CD4-positive, alpha-beta T cell treated with Interleukin-6 for 4 hours (primary cell): Measurements from ENCODE around the gene SGCD.
"Not testable (repeated sequence)": the region's sequence is repeated elsewhere in the genome, so short reads cannot be mapped to it uniquely, and the experiment has no call there.

Experiments
- DNase-seq: peaks from one replicate; pipeline ENCODE4 v3.0.0-alpha.2; 2020; ENCODE audit warnings: mixed read lengths

Gene SGCD

DNA sequence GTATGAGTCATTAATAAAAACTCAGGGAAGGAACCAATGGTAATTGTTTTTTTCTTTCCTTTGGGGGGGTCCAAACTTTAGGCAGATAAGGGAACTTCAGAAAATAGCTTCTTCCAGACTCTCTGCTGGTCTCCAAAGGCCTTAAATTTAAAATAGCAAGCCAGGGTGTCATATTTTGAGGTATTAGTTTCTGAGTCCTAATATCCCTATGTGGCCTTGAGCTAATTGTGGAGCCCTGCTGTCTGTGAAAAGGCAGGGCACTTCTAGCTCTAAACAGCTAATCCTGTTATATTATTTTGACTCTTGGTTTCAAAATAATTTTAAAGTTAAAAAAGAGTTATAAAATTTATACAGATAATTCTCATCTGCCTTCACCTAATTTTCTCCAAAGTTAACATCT is 327.5 kb downstream of the SGCD start:
- no peak for DNase-seq

DNA sequence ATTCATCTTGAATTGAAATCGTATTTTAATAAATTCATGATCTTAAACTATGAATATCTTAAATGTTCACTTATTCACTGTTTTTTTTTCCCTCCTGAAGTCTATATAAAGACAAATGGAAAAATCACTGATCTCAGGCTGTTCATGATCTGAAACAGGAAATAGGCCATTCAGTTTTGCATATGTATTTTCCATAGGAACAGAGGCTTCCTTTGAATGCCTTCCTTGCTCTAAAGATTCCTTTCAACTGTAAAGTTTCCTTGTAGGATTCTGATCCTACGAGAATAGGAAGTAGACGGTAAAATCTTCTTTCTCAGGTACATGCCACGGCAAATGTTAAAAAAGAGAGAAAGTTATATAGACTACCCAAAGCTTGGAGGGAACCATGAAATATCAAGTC is 328.8 kb downstream of the SGCD start:
- no peak for DNase-seq

DNA sequence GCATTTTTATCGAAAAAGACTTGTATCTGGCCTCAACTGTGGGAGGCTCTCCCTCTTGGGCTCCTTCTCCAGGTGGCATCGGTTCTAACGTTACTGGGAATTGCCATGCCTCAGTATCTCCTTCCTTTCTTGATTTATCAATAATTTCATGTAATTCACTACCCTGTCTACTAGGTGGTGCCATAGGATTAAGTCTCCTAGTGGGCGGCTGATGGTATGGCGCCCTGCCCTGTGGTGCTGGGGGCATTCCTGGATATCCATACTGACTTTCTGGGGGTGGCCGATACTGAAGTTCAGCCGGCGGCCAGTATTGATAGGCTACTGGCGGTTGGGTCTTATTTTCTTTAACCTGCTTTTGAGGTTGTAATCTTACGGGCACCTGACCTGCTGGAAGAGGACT is 337.9 kb downstream of the SGCD start:
- not testable (repeated sequence) for DNase-seq

DNA sequence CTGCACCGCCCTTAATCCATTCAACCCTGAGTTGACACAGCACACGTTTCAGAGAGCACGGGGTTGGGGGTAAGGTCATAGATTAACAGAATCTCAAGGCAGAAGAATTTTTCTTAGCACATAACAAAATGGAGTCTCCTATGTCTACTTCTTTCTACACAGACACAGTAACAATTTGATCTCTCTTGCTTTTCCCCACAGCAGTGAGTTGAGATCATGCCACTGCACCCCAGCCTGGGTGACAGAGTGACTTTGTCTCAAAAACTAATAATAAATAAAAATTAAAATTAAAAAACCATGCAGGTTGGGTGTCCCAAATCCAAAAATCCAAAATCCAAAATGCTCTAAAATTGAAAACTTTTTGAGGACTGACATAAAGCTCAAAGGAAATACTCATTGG is 339.7 kb downstream of the SGCD start:
- not testable (repeated sequence) for DNase-seq

DNA sequence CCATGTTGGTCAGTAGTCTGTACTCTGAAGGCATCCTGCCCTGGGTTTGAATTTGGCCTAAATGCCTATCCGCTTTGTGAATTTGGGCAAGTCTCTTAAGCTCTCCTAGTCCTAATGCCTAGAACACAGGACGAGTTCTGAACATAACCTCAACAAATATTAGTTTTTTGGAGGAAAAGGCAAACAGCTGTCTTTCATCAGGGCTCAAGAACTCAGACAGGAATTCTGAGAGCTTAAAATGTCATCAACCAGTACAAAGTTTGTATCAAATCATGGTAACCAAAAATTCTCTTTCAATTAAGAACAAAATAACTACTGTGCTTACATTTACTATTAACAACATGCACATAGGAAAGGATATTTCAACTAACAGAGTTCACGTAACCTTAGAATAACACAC is 340.7 kb downstream of the SGCD start:
- DNase-seq, result no peak

DNA sequence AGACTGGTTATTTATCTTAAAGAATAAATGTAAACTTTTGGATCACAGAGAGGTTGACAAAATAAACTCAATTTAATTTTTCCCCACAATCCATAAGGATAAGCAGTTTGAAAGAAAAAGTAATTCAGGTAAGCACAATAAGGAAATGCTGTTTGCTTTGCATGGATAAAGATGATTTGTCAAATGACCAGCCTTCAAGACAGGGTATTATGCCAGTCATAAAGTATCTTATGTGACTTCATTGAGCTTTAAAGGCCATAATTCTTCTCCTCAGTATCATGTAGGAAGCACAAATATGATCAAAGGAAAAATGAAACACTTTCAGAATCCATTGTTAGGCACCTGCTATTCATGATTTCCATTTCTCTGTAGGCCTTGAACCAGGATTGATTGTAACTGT is 342.5 kb downstream of the SGCD start:
- no peak for DNase-seq

DNA sequence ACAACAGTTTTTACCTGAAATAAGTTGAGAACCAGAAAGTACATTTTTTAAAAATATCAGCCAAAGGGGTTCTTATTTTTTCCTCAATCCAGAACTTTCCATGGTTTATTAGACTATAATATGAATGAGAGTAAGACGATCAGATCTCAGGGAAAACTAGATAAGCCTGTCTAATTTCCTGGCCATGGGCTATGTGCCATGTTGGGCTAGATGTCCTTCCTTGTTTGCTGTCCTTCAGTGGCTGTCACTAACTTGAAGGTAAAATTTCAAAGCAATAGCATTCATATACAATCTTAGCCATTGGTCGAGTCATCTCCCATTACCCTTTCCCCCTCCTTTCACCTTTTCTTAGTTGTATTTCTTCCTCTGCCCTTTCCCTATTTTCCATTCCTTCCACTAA is 343.7 kb downstream of the SGCD start:
- DNase-seq, result no peak

DNA sequence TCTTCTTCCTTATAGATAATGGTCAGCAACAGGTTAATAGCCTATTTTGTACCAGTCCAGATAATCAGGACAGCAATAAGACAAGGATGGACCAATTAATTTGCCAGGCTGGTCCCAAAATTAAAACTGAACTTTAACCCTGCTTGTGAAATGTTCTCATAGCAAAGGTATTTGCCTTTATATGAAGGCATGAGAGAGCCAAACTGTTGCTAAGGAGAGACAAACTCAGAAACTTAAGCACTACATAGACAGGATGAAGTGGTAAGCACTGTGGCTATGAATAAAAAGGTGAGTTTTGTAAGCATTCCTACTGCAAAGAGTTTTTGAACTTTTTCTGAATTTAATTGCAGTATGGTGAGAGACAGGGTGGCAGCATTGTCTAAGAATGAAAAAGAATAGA is 348.4 kb downstream of the SGCD start:
- DNase-seq, result no peak

DNA sequence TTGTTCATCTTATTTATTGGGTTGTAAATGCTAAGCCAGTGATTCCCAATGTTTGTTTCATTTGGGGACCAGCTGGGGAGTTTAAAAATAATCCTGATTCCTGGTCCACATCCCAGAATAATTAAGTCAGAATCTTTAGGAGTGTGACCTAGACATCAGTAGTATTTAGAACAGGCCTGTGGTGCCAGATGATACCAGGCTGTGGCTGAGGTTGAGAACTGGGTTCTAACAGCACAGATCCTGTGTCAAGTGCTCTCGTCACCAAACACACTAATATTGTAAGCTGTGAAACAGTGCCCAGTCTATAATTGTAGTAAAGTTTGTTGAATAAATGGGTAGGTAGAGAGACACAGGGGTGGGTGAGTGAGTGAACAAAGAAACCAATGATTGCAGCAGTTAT is 351.0 kb downstream of the SGCD start:
- no peak for DNase-seq

DNA sequence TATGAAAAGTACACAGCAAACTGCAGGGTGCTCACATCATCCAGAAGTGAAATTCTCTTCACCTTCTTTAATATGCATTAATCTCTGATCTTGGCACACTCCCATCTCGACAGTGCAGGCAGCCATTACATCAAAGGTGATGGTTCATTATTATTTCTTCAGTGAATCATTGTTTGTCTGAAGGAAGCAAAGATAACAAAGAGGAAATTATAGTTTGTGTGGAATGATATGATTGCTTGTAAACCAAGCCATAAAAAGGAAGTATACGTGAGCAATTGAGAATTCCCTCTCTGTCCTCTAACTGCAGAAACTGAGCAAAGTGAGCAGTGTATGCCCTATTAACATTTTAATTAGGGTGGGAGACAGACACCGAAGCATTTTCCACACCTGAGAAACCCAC is 351.5 kb downstream of the SGCD start:
- DNase-seq, result no peak

DNA sequence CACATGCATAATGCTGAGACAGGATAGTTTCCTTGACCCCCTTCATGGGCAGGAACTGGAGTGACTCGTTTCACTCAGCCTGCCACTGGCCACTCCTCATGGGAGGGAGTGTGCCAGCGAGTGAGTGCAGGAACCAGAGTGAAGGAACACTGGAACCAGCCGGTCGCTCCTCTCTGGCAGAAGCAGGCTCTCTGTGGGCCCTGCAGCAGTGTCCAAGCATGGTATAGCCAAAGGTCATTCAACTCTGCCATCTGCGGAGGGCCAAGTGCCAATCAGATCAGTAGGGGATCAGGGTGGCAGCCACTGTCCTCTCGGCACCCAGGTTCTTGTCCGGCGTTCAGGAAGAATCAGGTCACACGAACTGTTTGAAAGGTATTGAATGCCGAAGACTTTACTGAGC is 353.9 kb downstream of the SGCD start:
- DNase-seq, result no peak

DNA sequence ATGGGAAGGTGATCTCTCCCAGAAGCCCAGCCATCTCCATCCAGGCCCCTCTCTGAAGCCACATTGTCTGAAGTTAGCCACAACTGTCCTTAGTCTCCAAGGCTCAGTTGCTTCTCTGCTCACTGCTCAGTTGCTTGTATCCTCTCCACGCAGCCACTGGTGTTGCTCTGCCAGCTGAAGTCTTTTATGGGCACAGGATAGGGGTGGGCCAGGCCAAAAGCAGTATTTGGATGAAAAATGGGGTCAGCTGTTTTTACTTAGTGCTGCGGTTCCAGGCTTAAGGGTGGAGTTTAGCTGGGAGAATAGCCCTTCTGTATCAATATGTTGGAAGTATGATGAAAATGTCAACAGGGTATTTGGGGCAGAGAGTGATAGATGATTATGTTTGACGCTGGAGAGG is 354.3 kb downstream of the SGCD start:
- DNase-seq, result no peak

DNA sequence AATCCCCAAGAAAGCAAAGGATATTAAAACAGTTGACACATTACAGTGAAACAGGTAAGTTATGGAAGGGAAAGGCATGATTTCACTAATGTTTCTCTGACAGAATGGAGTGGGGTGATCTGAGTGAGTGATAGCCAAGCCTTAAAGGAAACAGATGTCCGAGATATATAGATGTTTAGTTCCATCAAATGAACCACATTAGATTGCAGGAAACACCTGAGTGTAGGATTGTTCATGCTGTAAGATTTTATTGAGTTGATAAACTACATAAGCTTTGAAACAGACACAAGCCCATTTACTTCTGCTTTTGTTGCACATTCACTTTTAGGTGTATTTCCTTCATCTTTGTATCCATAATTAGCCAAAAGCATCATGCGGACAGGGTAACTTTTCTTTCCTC is 356.0 kb downstream of the SGCD start:
- DNase-seq, result no peak

DNA sequence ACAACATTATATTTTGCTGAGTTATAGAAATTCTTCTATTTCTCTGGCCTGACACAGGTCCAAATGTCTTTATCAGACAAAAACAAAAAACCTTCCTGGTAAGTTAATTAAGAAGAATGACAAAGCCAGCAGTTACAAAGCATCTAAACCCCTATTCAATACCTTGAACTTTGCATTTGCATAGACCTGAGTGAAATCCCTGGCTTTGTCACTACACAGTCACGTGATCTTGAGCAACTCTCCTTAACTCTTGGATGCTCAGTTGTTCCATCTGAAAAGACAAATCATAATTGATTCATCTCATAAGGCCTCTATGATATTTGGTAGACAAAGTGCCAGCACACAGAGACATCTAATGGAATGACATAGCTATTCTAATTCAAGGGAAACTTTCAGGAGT is 356.5 kb downstream of the SGCD start:
- no peak for DNase-seq

DNA sequence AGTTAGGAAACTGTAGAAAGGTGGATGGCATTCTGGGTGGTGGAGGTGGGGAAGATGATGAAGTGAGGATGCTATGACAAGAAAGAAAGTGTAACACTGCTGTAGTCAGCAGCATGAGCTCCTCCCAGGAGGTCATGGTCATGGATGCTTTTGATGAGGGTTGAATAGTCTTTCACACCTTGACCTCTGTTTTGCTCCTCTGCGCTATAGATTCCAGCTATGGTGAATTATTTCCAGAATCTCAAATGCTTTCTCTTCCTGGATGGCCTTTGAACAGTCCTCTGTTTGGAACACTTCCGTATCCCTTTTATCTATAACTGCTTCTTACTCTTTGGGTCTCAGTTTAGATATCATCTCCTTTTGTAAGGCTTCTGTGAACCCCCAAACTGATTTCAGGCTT is 357.3 kb downstream of the SGCD start:
- DNase-seq, result no peak

DNA sequence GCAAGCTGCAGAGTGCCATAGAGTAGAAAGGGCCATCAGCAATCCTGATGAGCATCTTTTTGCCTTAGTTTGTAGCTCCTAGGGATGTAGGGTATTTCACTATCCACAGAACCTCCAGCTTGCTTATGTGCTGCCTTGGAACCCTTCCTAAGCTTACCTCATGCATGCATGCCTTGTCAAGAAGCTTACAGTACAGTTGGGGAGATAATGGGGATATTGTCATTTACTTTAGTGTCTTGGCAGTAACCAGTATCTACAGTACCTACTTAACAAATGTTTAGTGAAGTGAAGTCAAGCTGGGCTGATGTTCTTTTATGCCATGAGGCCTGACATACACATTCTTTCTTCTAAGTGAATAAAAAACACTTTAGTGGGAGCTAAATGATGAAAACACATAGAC is 358.5 kb downstream of the SGCD start:
- no peak for DNase-seq

DNA sequence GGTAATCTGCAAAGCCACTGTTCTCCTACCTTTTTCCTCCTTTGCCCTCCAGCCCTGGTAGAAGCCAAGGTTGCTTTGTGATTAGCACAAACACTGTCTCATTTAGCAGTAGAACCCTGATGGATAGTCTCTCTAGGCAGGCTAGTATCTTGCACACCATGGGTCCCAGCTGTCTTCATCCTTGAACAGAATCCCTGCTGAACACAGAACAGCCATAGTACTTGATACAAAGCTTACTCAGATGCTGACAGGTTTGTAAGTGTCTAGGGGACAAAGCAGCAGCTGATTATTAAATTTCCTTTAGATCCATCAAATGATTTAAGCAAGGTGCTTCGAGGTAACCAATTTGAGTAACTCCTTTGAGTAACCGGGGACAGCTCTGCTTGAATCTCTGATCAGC is 359.4 kb downstream of the SGCD start:
- DNase-seq, result no peak

DNA sequence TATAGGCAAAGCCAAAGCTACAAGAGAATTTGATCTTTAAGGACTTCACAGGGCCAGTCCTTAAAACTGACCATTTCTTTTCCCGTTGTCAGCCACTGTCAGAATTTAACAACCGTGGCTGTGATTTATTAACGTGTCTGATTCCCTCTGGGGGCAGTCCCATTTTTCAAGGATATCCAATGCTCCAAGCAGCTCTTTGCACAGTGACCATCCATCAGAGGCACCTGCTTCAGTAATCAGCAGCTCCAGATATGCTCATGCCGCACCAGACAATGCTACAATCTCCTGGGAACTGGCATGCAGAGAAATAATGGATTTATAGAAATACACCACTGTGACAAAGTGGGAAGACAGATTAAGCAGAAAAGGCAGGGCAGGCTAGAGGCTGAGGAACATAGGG is 359.8 kb downstream of the SGCD start:
- no peak for DNase-seq

DNA sequence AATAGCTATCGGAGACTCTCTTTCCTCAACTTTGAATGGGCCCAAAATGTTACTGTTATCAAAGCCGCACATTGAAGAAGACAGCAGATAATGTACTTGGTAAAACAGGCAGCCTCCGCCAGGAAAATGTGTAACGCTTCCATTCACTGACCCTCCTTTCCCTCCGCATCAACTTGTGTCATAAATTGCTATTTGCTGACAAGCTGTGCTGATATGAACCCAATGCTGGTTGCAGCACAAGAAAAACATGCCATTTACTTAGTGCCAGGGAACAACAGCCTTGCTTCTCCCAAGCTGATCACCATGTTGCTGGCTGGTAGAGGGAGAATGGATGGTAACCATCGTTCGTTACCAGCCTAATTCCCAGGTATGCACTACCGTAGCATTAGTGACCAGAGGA is 360.6 kb downstream of the SGCD start:
- no peak for DNase-seq

DNA sequence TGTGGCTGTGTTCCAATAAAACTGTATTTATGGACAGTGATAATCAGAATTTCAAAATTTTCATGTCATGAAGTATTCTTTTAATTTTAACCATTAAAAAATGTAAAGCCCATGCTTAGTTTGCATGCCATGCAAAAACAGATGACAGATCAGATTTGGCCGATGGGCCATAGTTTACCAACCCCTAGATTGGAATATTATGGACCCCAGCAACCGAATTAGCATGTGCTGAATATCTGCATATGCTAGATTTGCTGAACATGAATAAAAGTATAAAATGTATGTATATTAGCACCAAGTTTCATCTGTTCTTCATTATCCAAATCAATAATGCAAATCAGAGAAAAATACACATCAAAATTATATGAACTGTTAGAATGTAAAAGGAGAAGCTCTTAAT is 364.6 kb downstream of the SGCD start:
- no peak for DNase-seq

DNA sequence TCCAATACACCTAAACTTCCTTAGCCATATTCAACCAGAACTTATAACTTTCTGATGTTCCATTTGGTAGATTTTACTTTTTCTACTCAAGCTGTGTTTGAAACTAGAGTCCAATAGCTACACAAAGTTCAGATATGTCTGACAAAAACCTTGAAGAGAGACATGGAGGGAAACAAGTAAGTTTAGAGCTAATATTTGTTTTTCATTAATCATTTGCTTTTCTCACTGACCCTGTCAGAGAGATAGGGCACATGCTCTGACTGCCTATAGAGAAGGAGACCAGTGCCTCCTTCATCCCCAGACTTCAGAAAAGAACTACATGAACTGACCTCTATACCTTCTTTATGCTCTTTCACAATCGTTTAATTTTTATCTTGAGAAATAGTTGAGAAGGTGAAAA is 366.1 kb downstream of the SGCD start:
- DNase-seq, result no peak

DNA sequence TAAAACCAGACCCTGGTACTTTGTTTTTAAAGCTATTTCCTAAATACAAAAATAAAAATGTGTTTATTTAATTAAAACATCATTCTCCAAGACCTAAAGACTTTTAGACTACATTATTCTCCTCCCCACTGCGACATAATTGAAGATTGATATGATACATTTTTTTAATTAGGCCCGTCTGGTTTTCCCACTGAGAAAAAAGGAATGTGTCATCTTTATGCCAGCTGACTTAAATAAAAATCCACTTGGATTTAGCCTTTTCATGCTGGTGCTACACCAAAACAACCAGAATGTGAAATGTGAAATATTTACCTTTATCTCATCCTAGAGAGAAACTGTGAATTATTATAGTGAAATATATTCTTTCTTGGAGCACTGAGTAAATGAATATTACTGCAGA is 367.6 kb downstream of the SGCD start:
- DNase-seq, result no peak

DNA sequence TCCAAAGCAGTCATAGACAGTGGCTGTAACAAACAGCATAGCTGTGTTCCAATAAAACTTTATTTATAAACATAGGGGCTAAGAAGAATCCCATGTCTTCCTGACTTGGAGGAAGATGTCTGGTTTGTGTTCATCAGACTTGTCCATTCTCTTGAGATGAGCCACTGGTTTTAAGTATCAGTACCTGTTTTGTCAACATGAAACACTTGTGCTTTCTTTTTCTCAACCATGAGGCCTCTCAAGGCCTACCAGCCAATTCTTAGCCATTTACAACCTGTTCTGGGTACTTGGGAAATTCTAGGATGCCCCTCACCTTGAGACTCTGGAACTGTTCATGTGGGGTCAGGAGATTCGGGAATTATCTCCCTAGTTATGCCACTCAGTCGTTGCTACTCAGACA is 368.8 kb downstream of the SGCD start:
- no peak for DNase-seq

DNA sequence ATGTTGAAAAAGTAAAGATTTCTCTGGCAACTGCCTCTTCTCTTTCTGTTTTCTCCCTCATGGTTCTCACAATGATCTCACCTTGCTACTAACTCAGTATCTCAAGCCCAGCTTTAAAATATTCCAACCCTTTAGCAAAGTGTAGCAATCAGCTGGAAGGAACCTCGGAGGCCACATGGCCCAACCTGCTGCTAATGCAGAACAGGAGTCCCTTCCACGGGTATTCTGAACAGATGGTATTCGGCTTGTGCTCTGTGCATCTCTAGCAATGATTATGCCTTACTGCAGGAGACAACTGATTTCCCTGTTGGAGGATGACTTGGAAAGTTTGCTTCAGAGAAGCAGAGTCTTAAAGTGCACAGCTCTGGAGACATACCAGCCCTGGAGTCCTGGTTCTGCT is 371.4 kb downstream of the SGCD start:
- no peak for DNase-seq

DNA sequence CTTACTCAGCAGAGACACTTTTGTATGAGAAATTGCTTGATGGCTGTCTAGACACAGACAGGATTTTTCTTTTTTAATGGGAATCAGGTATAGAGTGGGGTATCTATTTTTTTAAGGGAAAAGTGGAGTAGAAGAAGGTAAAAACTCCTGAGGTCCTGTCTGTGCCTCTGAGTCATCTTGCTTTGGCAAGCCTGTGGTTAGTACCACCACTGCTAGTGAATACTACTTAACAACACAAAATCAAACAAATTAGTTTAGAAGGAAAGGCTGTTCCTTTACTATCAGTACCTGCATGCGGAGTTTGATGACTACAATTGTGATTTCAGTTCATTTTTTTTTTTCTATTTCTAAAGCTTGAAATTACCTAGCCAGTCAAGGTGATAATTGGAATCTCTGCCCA is 372.2 kb downstream of the SGCD start:
- DNase-seq, result no peak

DNA sequence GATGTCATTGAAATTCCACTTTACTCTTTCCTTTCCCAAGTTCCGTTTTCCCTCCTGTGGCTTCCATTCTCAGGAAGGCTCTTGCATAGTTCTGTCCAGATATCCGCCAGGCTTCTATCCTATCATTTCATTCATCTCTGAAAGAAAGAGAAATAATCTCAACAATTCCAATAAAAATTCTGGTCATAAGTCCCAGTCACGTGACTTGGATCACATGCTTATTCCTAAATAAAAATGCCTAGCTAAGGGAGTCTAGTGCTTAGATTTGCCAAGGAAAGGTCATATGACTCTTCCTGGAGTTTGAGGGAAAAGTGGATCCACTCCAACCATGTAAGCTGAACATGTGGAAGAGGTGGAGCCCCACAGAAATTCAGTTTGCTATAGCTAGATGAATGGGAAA is 377.2 kb downstream of the SGCD start:
- no peak for DNase-seq

DNA sequence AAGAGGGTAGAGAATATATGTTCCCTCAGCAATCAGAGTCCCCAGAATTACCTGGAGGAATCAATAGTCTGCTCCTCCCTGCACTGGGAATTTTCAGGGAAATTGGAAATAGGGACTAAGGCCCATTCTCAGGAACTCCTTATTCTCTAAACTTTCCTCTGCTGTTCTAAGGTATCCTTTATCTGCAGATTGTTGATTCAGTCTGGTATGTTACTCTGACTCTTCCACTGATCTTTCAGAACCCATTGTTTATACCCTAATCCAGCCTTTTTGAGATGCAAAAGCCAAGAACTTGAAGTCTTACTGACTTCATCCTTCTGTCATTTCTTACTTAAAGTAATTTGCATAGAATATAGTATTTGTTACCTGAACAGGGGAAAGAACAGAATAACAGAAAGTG is 379.7 kb downstream of the SGCD start:
- DNase-seq, result no peak
